T-helper 1 cell treated with Interleukin-12 subunit alpha and Interleukin-12 subunit beta and Interleukin-4 antibody, amounts not matched to agents 30 ng/mL and 1 ng/mL, for 36 hours (primary cell): ENCODE measurements around the gene SRP72. TPM values are rescaled to one million over a fixed set of nuclear protein-coding genes. Genes with fewer than 3 reads are reported as not detected.

Experiments used
- intact Hi-C: fragments of 100-400 bp; cut with micrococcal nuclease; formaldehyde crosslinking; loops from one replicate; pipeline ENCODE4 v1.15.1; 2024
- total RNA-seq: library from RNA; stranded (reverse); gene quantifications from 2 replicates; pipeline ENCODE4 v1.2.3, GENCODE V29; 2022

SRP72 gene
- total RNA-seq, 1 donor from 2014 or later, result 147 TPM

GRCh38 chr4:56540826-56541225 lies 73.4 kb downstream of the SRP72 start:
- intact Hi-C loops, result loop anchor here (5.0 kb wide), 1 partner anchor 34 kb away; the partner anchor contains the start of gene ARL9

- intact Hi-C loops, result loop anchor here (1.0 to 5.0 kb wide), 10 partner anchors 14 to 597 kb away; partner anchors contain the start of genes AASDH, ARL9, CEP135 and PAICS
These were observed 77.2 kb downstream of the SRP72 start for GRCh38 chr4:56544573-56545131.

GRCh38 chr4:56550642-56551041 lies 83.2 kb downstream of the SRP72 start:
- intact Hi-C loops, result no loop called here

- intact Hi-C loops, result no loop called here
These were observed 84.1 kb downstream of the SRP72 start for GRCh38 chr4:56551516-56551915.

GRCh38 chr4:56552273-56552672 lies 84.9 kb downstream of the SRP72 start:
- intact Hi-C loops, result no loop called here

Other genes with a start within 250 kb of the SRP72 start
- 9.7 and 11.4 TPM in 2 replicates for gene AASDH, start 80.1 kb upstream of the SRP72 start, total RNA-seq
- gene PPAT, start 32.0 kb upstream of the SRP72 start, total RNA-seq, result 26.4 and 29.3 TPM in 2 replicates
- gene PAICS, start 31.4 kb upstream of the SRP72 start, total RNA-seq, result 120 and 121 TPM in 2 replicates
- gene ARL9, start 38.2 kb downstream of the SRP72 start, total RNA-seq, result 0.07 and 0.15 TPM in 2 replicates
- gene HOPX, start 213.7 kb downstream of the SRP72 start, total RNA-seq, result 93.4 and 96.6 TPM in 2 replicates